Measurements from ENCODE around the gene MAP2K2. TPM values are rescaled to one million over a fixed set of nuclear protein-coding genes. Genes with fewer than 3 reads are reported as not detected.

MAP2K2 gene
- total RNA-seq, 4 donors from 2014 or later: 47.4 to 65.2 (median 61.4) TPM

DNA sequence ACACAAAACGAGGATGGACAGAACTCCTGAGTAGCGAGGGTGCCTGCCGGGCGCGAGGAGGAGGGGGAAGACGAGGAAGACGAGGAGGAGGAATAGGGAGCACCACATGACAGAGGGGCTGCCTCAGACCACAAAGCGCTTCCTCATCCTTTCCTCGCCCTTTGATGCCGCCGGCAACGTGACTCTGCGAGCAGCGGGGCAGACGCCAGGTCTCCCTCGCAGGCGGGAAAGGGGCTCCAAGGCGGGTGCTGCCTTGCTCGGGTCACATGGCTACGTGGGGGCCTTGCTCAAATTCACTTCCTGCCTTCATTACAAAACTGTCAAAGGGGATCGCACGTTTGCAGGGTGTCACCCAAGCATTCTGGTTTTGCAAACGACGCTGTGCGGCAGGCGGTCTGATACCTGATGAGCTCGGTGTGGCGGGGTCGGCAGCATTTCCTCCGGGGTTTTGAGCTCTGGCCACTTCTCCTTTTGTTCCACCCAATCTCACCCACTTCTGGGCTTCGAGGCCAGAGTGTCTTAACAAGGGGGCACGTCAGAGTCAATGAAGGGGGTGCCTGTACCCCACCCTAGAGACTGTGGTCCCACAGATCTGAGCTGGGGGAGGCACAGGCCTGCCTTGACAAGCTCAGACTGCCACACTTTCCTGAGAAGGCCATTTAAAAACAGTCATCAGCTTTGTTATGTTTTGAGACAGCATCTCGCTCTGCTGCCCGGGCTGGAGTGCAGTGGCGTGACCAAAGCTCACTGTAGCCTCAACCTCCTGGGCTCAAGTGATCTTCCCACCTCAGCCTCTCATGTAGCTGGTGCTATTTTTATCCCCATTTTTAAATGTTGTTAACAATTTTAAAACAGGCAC is 14.9 kb downstream of the MAP2K2 start:
- DNase-seq (ENCODE audit: low spot score) (no peak), ATAC-seq (ENCODE audit: low FRiP score) (no peak)
- TF ChIP-seq, protein P1, sequence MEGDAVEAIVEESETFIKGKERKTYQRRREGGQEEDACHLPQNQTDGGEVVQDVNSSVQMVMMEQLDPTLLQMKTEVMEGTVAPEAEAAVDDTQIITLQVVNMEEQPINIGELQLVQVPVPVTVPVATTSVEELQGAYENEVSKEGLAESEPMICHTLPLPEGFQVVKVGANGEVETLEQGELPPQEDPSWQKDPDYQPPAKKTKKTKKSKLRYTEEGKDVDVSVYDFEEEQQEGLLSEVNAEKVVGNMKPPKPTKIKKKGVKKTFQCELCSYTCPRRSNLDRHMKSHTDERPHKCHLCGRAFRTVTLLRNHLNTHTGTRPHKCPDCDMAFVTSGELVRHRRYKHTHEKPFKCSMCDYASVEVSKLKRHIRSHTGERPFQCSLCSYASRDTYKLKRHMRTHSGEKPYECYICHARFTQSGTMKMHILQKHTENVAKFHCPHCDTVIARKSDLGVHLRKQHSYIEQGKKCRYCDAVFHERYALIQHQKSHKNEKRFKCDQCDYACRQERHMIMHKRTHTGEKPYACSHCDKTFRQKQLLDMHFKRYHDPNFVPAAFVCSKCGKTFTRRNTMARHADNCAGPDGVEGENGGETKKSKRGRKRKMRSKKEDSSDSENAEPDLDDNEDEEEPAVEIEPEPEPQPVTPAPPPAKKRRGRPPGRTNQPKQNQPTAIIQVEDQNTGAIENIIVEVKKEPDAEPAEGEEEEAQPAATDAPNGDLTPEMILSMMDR (IDR thresholded peaks at IDR 0.05): no peak

DNA sequence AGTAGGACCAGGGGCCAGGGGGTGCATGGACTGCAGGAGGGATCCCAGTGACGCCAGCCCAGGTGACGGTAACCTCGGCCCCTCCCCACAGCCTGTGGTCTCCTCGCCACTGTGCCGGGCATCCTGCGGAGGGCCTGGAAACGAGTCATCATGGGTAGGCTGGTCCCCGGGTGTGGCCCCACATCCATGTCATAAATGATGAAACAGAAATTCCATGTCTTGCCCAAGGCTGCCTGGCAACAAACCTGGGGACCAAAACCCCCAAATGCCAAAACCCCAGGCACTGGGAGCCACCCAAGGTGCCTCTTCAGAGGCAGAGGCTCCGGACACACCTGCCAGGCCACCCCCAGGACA is 20.9 kb downstream of the MAP2K2 start:
- ATAC-seq (ENCODE audit: low FRiP score): no peak
- no peak for DNase-seq (ENCODE audit: low spot score)
- TF ChIP-seq, protein P1 (IDR thresholded peaks at IDR 0.05): no peak

DNA sequence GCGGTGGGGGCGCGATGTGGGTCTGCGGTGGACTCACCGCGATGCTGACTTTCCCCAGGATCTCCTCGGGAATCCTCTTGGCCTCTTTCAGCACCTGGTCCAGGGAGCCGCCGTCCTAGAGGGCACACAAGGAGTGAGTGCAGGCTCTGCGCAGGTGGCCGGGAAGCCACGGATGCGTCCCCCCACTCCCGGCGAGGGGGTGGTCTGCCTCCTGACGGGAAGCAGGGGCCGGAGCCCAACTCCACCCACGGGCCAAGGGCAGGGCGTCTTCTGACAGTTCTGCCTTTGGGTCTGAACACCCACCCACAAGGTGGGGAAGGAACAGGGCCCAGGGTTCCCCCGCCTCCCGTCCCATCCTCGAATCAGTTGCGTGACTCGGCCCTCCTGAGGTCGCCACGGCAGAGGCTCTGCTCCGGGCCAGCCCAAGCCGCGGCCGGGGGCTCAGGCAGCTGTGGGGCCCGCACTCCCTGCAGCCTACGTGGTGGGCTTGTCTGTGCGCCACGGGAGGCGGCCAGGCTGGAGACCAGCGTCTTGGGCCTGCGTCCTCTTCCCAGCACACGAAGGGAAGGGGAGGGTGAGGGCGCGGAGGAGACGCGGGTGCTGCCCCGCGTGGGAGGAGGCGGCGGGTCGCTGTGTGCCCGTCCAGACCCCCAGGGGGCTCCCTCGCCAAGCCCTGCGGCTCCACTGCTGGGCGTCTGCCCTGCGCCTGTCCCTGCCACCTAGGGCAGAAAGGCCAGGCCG is 21.4 kb downstream of the MAP2K2 start:
- ATAC-seq (ENCODE audit: low FRiP score): no peak
- DNase-seq (ENCODE audit: low spot score): no peak
- TF ChIP-seq, protein P1 (IDR thresholded peaks at IDR 0.05): no peak

DNA sequence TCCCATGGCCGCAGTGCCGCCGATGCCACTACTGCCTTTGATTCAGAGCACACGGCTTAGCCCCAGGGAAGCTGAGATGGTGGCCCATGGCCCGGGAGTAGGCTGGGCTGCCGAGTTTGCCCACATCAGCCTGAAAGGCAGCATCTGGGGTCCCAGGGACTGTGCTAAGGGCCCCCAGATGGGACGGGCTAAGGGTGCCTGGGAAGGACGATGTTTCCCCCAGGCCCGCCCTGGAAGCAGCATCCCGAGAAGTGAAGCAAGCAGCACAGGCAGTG is 22.5 kb downstream of the MAP2K2 start:
- DNase-seq (ENCODE audit: low spot score) (no peak), ATAC-seq (ENCODE audit: low FRiP score) (no peak)
- TF ChIP-seq, protein P1 (IDR thresholded peaks at IDR 0.05): no peak

DNA sequence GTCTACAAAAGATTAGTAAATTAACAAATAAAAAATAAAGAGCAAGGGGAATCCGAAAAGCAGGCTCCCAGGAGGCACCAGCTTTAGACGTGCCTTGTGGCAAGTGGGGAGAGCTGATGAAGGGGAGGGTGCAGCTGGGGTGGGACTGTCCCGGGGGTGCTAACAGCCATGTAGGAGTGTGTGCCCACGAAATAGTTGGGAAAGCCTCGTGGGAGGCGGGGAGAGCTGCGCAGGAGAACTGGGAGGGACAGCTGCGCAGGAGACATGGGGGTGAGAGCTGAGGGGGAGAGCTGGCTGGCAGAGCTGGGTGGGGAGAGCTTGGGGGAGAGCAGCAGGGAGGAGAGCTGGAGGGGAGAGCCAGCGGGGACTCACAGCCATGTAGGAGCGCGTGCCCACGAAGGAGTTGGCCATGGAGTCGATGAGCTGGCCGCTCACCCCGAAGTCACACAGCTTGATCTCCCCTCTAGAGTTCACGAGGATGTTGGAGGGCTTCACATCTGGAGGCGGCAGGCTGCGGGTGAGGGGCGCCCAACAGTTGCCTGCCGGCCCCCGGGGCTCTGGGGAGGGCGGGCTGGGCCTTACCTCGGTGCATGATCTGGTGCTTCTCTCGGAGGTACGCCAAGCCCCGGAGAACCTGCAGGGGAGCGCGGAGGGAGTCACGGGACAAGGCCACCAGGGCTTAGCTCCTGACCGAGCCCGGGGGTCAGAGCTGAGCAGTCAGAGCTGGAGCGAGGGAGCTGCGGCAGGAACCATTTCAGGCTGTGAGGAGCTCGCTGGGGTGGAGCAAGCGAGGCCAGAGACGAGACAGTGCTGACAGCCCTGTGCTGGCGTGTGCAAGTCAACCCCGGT is 23.1 kb downstream of the MAP2K2 start:
- ATAC-seq (ENCODE audit: low FRiP score) (no peak), DNase-seq (ENCODE audit: low spot score) (no peak)
- TF ChIP-seq, protein P1 (IDR thresholded peaks at IDR 0.05): no peak

DNA sequence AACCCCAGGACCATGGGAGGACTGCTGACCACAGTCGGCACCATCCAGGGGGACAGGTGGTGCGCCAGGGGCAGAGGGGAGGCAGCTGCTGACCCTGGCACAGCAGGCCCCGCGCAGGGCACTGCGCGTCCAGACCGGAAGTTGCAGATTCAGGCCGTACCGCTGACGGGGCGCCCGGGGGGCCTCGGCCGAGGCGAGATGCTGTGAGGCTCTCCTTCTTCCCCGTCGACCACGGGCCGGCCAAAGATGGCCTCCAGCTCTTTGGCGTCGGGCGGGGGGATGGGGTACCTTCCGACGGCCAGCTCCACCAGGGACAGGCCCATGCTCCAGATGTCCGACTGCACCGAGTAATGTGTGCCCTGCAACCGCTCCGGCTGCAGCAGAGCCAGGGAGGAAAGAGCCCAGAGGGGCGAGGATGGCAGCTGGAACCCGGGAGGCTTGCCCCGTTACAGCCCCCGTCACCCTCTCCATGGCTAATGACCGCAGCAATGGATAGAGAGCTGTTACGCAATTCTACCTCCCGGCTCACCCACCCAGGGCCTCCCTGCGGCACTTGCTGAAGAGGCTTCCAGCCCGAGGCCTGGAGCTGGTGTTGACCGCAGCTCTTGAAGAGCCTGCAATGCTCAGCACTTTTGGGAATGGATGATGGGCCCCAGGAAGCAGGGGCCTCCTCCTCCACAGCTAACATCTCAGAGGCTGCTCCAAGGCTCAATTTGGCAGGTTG is 24.7 kb downstream of the MAP2K2 start:
- ATAC-seq (ENCODE audit: low FRiP score) (no peak), DNase-seq (ENCODE audit: low spot score) (no peak)
- TF ChIP-seq, protein P1 (IDR thresholded peaks at IDR 0.05): no peak

Data from omental fat pad (tissue), 4 donors.